Bone marrow (tissue), 2 donors: ENCODE results near the gene GLIS2.
"Not testable (repeated sequence)": the region's sequence is repeated elsewhere in the genome, so short reads cannot be mapped to it uniquely, and the experiment has no call there.

Experiments
- DNase-seq, 2 donors: peaks; one replicate each; lab custom pipeline; 2025; lab: John Stamatoyannopoulos, UW

Gene GLIS2

DNA sequence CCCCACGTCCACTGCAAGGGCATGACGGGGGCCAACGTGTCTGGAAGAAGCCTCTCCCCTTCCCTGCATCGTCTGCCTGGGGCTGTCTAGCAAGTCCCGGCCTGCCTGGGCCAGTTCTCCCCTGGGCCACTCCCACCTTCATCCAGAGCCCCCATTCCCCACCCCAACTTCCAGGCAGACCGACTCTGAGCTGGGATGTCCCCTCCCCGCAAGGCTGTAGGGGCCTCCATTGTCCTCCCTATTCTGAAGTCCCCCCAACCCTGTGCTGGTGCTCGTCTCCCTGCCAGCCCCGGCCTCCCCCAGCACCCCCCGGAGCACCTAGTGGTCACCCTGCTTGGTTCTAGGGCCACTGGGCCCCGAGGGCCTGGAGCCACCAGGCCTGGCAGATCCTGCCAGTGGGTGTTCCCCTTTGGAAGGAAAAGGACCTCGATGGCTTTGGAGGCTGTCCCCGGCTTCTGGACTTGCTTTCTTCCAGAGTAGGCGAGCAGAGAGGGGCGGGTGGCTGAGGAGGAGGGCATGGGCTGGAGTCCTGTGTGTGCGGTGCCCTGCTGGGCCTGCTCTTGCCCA lies 4.8 kb downstream of the GLIS2 start:
- no peak for DNase-seq

DNA sequence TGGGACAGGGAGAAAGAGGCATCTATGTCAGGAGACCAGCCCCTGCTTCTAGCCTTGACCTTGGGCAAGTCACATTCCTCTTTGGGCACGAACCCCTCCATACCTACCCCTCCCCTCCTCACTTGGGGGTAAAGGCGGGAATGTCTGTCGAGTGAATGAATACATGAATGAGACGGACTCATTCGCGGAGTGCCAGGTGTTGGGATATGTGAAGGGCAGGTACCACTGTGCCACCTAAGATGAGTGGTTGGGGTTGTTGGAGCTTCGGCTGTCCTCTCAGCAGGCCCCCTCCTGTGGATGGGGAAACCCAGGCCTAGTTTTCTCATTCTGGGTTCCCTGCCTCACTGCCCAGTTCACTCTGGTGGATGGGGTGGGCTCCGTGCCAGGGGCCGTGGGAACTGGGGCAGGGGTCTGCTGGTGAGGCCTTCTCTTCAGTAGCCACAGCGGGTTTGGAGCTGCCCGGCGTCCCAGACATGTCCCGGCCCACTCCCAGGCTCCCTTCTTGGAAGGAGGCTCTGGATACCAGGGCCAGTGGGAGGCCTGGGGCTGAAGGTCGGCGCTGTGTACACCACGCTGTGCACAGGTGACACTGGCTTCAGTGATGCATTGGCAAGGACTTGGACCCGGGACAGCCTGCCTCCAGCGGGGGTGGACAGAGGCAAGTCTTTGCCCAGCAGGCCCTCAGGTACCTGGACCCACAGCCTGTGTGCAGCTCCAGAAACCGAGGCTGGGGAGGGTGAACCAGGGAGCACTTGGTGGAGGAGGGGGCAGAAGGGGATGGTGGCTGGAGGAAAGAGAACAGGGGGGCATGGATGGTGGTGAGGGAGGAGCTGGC lies 5.6 kb downstream of the GLIS2 start:
- DNase-seq: no peak

DNA sequence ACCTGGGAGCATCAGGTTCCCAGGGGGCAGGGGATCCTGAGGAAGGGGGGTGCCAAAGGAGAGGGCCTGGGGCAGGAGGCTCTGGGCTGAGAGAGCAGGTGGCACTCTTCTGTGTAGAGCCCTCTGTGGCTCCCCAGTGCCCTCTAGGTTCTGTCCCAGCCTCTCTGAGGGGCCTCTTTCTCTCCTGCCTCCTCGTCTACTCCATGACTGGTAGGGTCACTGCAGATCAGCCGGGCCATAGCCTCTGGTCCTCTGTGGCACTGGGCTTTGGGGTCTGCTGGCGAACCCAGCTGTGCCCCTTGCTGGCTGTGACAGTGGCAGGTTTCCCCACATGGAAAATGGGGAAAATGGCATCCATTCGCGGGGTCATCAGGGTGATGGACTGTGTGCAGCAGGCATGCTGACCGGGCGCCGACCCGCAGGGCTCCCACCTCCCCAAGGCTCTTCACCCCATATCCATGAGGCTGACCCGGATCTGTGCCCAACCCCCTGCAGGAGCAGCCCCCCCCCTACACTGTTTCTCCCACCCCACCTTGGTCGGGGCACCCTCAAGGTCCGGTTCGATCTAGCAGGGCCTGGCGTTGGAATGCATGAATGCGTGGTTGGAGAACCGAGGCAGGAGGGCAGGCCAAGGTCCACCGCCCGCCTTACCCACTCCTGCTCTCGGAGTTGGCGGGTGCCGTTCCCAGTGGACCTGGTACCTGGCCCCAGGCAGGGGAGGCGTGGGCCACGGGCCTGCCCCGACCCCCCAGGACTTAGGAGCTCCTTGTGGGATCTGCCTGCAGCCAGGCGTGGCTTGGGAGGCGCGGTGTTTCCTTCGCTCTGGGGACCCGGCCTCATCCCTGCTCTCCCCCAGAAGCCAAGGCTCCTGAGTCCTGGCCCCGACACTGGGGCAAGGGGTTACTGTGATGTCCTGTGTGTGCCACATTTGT lies 6.5 kb downstream of the GLIS2 start:
- DNase-seq: no peak

DNA sequence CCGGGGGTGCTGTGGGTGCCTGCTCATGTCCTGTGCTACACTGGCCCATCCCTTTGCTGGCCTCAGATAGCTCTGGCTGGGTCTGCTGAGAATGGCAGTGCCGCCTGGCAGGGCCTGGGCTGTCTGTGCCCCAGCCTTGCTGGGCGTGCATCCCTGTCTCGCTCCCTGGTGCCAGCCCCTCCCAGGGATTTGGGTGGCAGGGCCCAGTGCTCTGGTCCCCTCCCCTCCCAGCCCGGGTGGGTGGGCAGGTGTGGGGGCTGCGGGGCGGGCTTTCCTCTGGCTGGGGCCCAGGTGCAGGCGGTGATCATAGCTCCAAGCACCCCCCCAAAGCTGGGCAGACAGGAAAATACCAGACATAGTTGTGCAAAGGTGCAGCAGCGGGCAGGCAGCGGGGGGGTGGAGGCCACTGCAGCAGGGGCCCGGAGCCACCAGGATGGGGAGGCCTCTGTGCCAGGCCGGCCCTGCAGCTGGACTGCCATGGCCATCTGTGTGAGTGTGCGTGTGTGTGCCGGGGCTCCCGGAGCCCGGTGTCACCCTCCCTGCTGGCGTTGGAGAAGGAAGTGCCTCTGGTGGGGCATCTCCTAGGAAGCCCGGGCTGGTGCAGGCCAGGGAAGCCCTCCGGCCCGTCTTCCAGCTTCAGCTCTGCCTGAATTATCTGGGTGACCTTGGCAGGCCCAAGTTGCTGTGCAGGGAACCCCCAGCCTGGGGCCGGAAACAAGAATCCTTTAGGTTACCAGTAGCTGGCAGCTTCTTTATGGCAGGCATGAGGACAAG lies 7.4 kb downstream of the GLIS2 start:
- DNase-seq: no peak

DNA sequence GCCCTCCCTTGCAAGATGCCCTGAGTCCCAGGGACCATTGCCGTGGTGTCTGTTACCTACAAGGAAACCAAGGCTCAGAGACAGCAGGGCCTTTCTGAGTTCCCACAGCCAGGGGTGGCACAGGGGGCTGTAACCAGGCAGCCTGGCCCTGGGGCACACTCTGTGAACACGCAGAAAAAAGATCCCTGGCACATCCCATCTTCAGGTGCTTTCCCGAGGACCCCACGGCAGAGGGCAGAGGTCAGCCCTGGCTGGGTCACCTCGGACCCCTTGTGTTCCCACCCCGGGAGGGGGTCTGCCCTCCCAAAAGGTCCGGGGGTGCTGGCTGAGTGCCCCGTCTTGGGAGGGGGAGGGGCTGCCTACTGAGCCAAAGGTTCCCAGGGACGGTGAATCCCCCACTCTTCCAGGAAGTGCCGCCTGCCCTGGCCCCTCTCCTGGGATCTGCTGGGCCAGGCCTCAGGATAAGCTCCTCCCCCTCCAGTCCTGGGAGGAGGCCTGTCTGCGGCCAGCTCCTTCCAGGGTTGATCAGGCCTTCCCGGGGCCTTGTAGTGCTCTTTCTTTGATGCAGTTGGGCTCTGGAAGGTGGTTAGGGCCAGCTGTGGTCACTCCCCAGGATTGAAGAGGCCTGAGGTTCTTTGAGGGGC lies 8.1 kb downstream of the GLIS2 start:
- DNase-seq: no peak

DNA sequence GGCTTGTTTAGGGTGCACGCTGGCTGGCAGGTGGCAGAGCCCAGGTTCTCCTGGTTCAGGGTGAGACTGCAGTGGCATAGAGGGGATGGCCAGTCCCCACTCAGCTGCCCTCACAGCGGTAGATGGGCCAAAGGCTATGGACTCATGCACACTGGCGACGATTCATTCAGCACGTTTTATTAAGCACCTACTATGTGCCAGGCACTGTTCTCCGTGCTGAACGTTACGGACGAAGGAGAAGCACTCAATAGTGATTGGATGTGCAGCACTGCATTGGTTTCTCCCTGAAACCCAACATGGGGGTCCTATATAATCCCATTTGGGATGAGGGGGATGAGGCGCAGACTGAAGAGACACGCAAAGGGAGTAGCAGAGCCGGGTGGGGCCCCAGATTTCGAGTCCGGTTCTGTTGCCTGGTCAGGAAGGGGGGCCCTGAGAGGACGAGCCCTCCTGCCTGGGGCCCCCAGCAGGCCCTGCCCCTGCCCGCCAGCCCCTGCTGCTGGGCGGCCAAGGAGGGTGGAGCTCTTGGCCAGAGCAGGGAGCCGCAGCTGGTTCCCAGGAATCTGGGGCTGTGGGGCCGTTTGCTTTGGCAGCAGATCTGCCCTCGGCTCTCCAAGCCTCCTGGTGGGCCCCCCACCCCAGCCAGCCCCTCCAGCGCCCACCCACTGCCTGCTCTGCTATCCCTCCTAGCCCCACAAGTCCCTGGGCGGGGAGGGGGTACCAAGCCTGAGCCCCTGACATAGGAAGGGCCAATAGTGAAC lies 8.8 kb downstream of the GLIS2 start:
- DNase-seq: no peak

DNA sequence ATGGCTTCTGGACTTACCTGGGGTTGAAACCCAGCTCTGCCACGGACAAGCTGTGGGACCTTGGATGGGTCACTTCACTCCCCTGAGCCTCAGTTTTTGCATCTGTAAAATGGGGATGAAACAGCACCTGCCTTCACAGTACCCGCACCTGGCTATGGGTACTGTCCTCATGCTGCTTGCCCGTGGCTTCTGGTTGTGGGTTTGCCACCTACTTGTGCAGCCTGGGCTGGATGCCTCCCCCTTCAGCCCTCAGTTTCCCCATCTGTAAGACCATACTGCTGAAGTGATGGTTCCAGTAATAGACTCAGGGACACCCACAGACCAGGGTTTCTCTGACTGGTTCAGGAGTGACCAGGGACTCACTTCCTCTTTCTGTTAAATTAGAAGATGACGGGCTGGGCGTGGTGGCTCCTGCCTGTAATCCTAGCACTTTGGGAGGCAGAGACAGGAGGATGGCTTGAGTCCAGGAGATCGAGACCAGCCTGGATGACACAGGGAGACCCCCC lies 9.4 kb downstream of the GLIS2 start:
- DNase-seq: peak in 1 of 2 donors; percentile 11

DNA sequence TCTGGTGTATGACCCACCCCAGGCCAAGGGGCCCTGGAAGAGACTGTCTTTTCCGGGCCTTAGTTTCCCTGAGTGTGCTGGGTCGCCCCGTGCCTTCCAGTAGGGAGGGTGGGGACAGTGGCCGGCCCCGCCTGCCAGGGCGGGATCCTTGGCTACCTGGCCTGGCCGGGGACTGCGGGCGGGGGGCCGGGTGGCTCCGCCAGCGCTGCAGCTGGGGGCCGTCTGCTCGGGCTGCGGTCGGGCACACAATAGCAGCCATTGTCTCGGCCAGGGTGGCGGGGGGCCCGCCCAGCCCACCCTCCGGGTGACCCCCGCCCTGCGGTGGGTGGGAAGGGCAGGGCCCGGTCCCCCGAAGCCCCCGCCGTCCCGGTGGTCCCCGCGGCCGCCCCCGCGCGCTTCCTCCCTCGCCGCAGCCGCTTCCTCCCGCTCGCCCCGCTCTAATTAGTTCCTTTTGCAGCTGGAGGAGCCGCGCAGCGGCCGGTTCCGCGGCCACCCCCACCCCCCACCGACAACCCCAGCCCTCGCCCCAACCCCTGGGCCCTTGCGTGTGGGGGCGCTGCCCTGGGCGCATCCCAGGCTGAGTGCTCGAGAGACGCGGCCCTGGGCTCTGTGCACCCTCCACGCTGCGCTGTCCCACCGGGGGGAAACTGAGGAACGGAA lies 11.6 kb downstream of the GLIS2 start:
- no peak for DNase-seq

DNA sequence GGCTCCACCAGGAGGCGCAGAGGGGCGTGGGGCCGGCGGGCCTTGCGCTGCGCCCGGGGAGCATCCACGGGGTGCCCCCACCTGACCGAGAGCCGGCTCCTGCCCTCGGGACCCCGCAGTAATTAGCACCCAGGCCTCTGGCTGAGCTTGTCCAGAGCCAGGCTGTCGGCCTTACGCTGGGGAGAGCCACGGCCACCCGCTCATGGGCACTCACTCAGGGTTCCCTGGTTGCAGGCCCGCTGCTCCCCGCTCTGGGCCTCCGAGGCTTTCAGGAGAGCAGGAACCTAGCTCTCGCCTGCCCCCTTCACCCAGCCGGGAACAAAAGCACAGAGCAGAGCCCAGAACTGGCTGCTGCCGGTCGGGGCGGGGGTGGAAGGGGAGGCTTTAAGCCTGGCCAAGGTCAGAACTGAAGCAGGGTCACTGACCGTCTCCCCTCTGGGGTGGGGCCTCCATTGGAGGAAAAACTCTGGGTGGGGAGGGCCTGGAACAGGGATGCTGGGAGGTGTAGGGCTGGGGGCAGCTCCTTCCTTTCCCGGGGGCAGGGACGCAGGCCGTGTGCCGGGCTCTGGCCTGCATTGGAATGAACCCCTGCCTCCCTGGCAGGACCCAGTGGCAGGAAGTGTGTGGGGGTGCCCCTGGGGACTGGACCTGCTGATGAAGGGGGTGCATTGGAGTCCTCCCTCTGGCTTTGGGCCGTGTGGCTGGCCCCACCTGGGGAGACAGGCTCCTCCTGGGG lies 12.3 kb downstream of the GLIS2 start:
- DNase-seq: peak in 1 of 2 donors; percentile 21

DNA sequence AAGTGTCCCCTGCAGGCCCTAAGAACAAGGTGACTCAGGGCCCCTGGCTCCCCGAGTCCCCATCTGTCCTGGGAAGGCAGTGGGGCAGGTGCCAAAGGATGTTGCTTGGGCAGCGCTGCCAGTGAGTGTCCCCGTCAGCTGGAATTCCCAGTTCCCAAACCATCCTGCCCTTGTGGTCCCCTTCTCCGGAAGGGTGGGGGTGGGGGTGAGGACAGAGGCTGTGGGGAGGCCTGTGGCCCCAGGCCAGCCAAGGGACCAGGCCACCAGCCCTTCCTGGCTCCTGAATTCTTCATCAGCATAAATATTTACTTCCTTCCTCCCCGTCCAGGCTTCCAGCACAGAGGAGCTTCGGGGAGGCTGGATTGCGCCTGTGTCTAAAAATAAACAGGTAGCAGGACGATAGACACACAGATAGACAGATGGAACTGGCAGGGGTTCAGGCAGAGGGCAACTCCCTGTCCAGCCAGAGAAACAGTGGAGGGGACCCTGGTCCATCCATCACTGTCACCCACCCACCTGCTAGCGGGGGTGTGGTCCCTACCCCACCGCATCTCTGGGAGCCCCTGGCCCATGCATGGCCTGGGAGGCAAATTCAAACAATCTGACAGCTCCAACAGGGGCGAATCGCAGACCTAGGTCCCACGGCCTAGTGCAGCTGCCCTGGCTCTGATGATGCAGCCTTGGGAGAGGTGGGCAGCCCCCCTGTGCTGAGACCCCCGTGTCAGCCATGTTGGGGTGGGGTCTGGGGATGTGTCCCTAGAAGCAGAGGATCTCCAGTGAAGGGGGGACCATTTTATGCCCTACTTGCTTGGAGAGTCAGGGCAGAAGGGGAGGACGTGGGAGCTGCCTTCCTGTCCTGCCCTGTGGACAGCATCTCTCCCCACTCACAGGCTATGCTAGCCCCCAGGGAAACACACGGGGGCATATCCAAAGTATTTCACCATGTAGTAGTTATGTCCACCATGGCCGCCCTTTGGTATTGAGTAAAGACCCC lies 13.2 kb downstream of the GLIS2 start:
- DNase-seq: no peak

DNA sequence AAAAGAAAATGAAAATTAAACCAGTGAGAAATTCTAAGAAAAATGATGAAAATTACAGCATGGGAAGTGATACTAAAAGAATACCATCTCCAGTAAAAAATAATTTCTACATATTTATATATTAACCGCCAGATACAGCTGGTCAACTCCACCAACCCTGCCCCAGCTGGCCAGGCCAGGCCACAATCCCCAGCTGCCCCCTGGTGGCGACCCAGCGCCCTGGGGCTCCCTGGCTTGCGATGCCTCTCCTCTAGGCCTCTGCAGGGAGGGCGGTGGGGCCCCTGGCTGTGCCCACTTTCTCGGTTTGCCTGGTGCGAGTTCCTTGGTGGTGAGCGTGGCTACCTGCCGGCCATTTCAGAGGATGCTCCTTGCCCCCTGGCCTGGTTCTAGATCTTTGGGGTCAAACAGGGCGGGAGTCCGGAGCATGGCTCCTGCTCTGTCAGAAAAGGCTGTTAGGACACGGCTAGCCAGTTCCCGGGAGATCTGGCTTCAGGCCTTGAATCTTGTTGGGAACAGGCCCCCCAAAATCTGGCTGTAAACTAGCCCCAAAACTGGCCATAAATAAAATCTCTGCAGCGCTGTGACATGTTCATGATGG lies 14.5 kb downstream of the GLIS2 start:
- peak in 1 of 2 donors; percentile 48 for DNase-seq

DNA sequence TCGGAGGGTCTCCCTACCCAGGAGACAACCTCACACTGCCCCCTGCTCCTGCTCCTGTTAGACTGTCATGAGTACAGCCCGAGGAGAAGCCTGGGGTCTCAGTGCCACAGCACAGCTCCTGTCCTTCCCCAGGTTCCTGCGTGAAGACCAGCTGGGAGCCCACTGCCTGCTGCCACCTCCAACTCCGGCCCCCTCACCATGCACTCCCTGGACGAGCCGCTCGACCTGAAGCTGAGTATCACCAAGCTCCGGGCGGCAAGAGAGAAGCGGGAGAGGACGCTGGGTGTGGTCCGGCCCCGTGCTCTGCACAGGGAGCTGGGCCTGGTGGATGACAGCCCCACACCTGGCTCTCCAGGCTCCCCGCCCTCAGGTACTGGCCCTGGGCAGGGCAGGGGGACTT lies 16.2 kb downstream of the GLIS2 start:
- DNase-seq: no peak

DNA sequence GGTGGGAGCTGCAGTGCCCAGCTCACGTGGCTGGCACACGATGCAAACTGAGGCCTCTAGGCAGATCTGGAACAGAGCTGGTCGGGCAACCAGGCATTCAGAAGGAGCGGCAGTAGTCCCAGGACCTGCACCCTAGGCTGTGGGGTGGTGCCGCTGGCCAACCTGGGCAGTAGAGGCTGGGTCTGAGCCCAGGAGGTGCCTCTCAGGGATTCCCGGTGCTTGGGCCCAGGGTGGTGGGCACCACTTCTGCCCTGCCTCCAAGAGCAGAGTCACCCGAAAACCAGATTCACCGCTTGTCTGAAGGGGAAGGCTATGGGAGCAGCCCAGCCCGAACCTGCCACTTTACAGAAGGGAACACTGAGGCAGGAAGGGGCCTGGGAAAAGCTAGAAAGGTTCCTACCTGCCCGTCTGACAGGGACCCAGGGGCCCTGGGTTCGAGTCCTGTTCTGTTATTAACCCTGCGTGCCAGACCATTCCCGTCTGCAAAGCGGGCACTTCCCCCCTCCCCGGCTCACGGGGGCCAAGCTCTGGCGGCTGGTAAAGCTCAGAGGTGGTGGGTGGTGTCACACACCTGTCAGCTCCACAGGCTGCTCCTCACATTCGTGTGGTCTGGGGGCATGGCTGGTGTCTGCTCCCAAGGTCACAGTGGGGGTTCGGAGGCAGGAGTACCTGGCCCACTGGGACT lies 16.9 kb downstream of the GLIS2 start:
- DNase-seq: no peak

DNA sequence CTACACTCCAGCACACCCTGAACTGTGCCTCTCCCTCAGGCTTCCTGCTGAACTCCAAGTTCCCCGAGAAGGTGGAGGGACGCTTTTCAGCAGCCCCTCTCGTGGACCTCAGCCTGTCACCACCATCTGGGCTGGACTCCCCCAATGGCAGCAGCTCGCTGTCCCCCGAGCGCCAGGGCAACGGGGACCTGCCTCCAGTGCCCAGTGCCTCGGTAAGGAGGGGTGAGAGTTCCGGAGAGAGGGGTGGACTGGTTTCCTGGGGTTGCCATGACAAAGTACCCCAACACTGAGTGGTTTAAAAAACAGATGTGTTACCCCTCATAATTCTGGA lies 17.4 kb downstream of the GLIS2 start:
- no peak for DNase-seq

DNA sequence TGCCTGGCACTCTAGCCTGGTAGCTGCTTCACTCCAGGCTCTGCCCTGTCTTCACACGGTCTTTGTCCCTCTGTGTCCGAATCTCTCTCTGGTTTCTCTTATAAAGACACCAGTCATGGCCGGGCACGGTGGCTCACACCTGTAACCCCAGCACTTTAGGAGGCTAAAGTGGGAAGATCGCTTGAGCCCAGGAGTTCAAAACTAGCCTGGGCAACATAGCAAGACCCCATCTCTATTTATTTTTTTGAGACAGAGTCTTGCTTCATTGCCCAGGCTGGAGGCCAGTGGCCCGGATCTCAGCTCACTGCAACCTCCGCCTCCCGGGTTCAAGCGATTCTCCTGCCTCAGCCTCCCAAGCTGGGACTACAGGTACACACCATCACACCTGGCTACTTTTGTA lies 17.8 kb downstream of the GLIS2 start:
- not testable (repeated sequence) for DNase-seq

DNA sequence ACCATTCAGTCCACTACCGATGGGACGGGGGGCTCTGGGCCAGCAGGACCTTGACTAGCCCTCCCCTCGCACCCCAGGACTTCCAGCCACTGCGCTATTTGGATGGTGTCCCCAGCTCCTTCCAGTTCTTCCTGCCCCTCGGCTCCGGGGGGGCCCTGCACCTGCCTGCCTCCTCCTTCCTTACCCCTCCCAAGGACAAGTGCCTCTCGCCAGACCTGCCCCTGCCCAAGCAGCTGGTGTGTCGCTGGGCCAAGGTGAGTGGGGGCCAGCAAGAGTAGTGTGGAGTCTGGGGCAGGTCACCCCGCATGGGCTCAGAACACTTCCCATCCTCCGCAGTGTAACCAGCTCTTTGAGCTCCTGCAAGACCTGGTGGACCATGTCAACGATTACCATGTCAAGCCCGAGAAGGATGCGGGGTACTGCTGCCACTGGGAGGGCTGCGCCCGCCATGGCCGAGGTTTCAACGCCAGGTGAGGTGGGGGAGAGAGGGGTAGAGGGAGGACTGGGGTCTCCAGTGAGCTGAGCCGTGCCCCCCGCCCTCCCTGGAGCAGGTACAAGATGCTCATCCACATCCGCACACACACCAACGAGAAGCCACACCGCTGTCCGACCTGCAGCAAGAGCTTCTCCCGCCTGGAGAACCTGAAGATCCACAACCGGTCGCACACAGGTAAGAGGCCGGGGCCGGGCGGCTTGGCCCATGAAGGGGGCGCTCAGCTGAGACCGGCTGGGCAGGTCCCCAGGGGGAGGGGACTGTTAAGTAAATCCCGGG lies 19.0 kb downstream of the GLIS2 start:
- DNase-seq: no peak
